SHP77 (cell line): ENCODE data around the gene RABL2B.

ENCODE experiments used
- DNase-seq, 2 experiments: peaks; one replicate each; lab custom pipeline; 2025; lab: John Stamatoyannopoulos, UW

Gene RABL2B

GRCh38 chr22:50737728-50738648, 45.4 kb downstream of the RABL2B start, which contains the start of gene ACR:
Gene ACR, plus strand, starts transcription at chr22:50738204. Its CDS starts 32 bp downstream, at chr22:50738236.
- no peak for DNase-seq

GRCh38 chr22:50735739-50736030, 47.8 kb downstream of the RABL2B start:
- DNase-seq: no peak

GRCh38 chr22:50734986-50735738, 48.3 kb downstream of the RABL2B start:
- no peak for DNase-seq

- DNase-seq: no peak
Observed at GRCh38 chr22:50734343-50734771, 49.1 kb downstream of the RABL2B start.

GRCh38 chr22:50733521-50734342, 49.7 kb downstream of the RABL2B start:
- no peak for DNase-seq

- no peak for DNase-seq
Observed at GRCh38 chr22:50732681-50733080, 50.8 kb downstream of the RABL2B start.

GRCh38 chr22:50731811-50732624, 51.4 kb downstream of the RABL2B start:
- peak; percentile 33 to 53 for DNase-seq

GRCh38 chr22:50730941-50731661, 52.3 kb downstream of the RABL2B start:
- DNase-seq: no peak

- no peak for DNase-seq
Observed at GRCh38 chr22:50730013-50730891, 53.2 kb downstream of the RABL2B start.

GRCh38 chr22:50729391-50730012, 53.9 kb downstream of the RABL2B start:
- DNase-seq: peak; percentile 21 to 27

GRCh38 chr22:50728523-50728931, 54.9 kb downstream of the RABL2B start:
- no peak for DNase-seq

GRCh38 chr22:50727678-50728522, 55.5 kb downstream of the RABL2B start:
- no peak for DNase-seq

- no peak for DNase-seq
Observed at GRCh38 chr22:50726643-50727340, 56.6 kb downstream of the RABL2B start.

GRCh38 chr22:50725597-50725996, 57.8 kb downstream of the RABL2B start:
- no peak for DNase-seq

GRCh38 chr22:50724616-50725015, 58.8 kb downstream of the RABL2B start:
- DNase-seq: no peak

GRCh38 chr22:50723991-50724390, 59.4 kb downstream of the RABL2B start:
- no peak for DNase-seq

- DNase-seq: no peak
Observed at GRCh38 chr22:50722716-50723428, 60.6 kb downstream of the RABL2B start.
